ENCODE measurements around the gene LINC01488.

Gene LINC01488

DNA sequence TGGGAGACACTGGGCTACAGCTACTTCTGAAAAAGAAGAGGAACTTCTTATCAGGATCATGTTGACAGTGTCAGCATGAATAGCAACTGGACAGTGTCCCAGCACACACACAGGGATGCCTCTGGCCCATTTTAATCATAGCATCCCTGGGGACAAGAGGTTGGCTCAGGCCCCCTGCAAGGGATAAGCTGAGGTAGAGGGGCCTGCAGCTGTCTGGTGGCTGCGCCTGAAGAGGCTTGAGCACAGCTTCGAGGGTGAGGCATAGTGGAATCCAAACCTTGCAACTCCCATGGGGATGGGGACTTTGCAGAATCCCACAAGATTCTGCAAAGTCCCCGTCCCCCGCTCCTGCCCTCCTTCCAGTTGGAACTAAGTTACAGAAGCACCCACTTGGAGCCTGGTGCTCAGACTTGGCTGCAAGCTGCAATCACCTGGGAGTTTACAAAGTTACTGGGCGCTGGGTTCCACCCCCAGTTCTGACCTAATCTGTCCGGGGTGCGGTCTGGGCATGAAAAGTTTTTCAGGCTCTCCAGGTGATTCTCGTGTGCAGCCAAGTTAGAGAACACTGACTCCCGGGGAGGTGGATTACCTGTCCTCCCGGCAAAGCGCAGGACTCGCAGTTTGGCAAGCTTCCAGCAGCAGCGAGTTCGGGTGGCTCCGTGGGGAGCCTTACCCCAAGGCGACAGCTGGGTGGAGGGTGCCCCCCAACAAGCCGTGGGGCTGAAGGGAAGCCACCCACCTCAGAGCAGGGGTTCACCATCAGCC is 16.0 kb upstream of the LINC01488 start:
- no peak for DNase-seq

DNA sequence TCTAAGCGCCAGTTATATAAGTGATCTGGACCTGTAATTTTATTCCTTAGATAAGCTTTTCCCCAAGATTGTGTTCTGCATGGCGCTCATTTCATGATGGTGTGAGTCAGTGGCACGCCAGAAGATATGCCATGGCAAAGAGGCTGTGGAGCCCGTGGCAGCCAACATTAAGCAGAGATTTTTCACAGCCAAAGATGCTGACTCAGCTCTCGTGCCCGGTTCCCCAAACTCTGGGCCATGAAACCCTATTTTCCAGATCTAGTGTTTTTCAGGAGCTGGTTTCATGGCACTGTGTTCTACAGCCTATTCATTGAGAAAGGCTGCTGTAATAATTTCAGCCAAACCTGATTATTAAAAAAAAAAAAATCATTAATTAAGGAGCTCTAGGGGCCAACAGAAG is 15.4 kb upstream of the LINC01488 start:
- no peak for DNase-seq

DNA sequence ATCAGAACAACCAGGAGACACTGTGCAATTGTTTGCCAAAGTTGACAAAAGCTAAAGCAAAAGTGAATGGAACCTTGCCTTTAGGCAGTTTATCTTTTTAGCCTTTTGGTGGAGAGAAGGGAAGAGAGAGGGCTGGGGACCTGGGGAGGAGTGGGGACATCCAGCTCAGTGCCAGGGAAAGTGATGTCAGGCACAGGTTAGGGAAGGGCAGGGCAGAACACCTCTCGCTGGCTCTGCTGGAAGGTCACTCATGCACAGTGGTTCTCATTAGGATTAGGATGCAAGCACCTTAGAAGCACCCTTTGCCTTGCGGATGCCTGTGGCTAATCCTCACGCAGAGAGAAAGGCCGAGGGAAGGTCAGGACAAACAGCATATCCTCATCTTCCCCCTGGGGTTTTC is 14.3 kb upstream of the LINC01488 start:
- DNase-seq, result no peak

DNA sequence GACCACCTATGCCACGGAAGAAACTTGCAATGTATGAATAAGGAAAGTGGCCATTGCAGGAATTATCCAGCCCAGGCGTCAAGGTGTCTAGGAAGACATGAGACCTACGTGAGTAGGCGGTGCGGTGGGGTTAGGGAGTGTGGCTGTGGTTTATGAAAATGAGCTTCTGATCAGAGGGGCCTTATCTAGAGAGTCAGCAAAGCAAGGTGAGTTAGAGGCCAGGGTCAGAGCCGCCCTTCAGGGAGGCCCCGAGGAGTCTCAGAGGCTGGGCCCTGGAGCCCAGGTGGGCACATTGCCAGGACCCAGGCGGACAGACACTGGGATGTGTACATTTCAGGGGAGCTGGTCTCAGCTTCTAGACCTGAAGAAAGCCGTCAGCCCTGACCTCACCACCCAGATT is 13.8 kb upstream of the LINC01488 start:
- no peak for DNase-seq

DNA sequence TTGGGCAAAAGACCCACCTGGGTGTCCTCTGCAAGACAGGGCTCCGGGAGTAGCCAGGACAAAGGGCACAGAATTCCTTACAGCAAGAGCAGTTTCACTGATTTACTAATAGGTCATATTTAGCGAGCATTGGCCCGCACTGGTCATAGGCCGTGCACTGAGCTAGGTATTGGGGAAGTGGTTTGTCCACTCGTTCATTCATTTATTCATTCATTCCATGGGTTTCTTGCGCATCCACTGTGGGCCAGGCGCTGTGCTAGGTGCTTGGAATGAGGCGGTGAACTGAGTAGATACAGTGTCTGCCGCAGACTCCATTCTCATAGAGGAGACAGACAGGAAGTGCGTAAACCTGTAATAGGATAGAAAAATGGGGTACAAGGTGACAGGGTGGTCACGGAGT is 13.2 kb upstream of the LINC01488 start:
- DNase-seq, result no peak

DNA sequence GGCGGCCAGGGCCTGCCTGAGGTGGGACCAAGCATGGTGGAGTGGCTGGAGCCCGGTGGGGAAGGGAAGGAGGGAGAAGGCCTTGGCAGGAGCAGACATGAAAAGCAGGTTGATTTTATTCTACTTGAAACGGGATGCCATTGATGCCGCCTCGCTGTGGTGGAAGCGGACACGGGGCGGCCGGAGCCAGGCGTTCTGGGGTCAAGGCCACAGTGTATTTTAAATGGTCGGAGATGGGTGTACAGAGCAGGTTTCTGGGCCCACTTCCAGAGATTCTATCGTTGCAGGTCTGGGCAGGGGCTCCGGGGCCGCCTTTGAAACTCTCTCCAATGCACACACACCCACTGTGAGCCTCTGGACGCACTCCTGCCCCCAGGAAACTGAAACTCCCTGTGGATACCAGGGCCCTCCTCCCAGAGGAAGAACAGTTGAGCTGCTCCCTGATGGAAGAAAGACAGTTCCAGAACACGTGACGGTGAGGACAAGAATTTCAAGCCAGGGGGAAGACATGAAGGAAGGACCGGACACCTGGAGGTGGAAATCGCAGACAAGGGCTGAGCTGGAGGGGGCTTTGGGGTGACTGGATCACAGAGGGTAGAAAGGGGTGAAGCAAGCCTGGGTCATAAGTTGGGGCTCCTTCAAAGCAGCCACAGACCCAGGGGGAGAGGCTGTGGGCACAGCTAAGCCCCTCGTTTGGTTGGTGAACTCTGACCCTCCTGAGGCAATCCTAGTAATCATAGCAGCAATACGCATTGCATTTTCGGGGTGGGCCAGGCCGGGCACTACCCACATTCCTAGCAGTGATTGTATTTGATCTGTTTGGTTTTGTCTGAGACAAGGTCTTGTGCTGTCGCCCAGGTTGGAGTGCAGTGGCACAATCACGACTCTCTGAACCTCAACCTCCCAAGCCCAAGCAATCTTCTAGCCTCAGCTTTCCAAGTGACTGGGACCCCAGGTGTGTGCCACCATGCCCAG is 12.3 kb upstream of the LINC01488 start:
- no peak for DNase-seq

DNA sequence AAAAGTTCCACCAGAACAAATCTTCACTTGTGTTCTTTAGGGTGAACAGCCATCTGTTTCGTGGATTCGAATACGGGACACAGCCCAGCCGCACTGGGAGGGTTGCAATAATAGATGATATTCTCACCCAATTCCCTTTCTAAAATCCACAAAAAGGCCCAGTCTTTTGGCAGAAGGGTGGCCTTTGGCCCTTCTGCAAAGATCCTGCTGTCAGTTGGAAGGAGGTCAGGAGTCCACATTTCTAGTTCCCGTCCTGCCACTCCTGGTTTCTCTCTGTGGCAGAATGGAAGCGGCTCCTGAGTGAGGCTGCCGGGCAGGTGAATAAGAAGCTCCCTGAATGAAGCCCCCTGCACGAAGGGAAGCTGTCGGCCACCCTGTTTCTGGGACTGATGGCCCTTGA is 11.2 kb upstream of the LINC01488 start:
- no peak for DNase-seq

DNA sequence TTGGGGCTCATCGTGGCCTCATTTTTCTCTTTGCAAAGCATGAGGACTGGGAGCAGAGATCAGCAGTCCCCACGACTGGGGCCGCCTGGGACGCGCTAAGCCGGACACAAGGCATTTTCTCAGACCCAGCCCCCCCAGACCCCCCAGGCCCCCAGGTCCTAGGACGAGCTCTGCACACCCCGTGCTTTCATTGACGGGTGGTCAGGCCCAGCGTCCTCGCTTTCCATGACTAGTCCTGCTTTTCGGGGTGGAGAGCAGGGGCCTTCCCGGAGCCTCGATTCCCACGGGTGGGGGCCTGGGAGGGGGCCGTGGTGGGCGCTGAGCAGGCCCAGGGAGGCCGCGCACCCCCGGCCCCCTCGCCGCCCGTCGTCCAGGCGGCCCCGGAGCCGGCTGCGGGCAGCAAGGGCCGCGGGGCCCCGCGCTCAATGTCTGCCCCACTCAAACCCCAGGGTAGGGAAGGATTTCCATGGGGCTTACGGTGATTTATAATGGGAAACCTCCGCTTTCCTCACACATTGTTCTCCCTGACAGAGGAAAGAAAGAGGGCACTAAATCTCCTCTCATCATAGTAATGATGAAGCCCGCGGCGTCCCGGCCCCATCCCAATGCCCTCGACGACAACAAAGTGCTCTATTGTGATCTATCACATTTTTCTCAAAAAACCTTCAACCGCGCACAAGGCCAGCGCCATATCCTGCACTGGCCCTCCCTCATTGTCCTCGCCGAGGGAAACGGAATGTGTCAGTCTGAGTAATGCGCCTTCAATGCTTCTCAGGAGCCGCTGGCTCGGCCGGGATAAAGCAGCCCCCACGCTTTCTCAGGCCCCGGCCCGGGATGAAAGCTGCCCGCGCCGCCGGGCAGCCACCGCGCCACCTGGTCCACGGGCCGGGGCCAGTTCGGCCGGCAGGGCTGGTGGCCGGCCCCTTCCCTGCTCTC is 10.4 kb upstream of the LINC01488 start:
- DNase-seq, result no peak

DNA sequence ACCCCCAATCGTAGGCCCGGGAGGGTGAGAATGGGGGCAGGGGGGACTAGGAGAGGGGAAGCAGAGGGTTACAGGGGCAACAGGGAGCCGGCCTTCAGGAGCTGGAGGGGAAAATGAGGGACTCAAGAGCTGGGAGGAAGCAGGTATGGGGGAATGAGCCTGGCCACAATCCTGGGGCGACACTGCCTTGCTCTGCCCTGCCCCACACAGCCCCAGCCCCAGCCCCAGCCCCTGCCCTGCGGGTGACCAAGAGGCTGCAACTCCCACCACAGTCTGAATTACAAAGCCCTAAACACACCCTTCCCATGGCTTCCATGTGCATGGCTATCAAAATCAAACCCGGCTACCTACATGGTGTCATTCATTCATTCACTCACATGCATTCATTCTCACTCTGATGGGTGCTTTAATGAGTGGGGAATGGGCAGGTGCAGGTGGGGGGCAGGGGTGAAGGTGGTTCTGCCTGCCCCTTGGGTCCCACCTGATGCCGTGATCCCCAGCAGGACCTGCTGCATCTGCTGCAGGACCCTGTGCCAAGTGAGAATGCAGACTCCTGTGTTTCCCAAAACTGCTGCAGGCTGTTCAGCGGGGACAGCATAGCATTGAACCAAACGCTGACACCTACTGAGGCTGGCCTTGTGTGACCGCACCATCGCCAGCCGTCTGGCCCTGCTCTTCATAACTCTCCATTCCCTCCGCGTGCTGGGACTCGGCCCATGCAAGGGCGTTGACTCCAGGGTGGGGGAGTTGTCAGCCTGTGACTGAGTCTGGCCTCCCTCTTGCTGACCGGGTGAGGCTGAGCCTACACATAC is 9.5 kb upstream of the LINC01488 start:
- no peak for DNase-seq

DNA sequence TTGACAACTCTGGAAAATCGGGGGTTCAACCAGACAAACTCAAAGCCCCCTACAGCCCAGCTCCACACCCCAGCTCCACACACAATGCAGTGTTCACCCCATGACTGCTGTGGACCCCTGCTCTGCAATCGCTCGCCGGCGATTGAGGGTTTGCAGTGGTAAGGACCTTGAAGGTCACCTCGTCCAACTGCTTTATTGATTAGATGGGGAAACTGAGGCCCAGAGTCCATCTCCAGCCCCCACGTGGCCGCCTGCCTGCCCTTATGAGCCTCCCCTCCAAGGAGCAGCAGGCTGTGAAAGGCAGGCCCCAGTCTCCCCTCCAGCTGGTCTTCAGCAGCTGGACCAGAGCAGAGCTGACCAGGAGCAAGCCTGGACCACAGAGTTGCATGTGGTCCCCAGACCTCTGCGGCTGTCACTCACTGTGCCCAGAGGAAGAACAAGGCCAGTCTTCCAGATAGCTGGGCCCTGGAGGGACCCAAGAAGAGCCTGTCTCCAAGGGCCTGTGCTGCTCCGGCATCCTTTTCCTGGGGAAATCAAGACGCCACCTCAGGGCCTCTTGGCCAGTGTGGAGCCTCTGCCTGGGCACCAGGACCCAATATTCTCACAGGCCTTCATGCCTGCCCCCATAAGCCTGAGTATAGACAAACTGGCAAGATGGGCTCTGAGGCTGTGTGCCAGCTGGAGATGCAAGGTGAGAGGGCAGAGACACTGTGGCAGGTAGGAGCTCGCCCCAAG is 8.8 kb upstream of the LINC01488 start:
- DNase-seq, result no peak

DNA sequence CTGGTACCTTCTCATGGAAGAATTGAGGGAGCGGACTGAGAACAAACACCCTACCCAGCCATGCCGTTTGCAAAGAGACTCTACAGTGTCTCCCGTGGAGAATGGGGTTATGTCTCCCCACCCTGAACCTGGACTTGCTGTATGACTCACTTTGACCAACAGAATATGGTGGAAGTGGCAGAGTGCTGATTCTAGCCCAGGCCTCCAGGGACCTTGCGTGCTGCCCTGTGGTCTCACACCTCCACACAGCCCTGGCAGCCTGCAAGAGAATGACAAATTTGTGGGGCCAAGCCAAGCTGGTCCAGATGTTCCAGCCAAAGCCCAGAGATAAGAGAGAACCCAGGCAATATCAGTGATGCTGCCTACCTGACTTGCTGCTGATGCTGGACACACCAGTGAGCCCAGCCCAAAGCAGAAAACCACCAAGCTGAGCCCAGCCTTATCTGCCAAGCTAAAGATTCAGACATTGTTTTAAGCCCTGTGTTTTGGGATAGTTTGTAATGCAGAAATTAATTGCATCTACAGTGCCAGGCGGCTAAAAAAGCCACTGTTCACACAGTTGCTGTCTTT is 8.1 kb upstream of the LINC01488 start:
- DNase-seq, result no peak

DNA sequence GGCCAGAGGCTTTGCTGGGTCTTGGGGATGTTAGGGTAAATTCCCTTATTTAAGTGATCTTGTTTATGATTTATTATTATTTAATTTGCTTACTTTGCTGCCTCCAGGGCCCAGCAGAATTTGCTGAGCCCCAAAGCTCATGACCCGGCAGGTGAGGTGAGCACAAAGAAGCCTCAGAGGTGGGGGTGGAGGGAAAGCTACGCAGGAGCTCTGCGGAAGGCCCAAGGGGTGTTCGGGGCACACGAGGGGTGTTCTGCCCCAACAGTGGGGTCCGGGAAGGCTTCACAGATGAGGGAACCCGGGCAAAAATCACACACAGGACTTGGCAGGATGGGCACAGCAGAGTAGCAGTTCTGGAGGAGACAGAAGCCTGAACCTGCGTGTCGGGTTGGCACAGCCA is 6.7 kb upstream of the LINC01488 start:
- no peak for DNase-seq

DNA sequence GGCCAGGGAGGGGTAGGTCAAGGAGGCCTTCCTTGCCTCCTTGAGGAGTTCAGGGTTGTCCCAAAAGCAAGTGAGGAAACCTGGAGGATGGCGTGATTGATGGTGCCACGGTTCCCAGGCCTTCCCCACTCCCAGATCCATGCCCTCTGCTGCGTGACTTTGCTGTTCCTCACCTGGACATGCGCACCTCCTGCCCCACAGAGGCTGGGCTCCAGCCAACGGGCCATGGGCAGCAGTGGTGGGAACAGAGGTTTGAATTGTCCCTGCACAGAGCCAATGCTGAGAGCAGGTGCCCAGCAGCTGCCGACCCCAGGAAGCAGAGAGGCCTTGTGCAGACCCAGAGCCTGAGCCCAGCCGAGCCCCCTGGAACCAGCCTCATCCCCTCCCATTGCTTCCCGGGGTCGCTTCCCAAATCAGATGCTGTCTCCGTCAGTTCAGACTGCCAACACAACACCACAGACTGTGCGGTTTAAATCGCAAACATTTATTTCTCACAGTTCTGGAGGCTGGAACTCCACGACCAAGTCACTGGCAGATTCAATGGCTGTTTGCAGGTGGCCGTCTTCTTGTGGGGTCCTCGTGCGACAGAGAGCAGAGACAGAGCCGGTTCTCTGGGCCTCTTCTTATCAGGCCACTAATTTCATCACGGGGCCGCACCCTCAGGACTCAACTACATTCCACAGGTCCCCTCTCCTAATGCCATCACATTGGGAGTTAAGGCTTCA is 6.2 kb upstream of the LINC01488 start:
- no peak for DNase-seq

DNA sequence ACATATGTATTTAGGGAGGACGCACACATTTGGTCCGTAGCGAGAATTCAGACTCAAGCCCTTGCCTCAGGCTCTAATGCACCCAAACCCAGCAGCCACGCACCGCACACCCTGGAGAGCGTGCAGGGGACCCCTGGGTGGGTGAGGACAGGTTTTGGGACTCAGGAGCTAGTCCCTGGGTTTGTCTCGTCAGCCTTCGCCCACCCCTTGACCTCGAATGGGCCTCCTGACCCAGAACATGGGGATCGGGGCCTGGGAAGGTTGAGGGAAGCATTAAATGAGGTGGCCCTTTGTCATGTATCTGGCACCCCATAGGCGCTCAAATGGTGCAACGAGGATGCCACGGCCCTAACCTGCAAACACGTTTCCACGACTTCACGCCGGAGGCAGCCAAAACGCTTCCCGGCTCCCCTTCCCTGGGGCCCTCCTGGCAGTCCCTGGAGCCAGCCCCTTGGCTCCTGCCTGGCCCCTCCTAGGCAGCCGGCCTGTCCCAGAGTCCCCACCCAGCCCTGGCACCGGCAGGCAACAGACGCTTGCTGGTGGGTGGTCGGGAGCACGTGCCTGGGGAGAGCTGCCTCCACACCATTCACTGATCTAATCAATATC is 5.5 kb upstream of the LINC01488 start:
- no peak for DNase-seq

DNA sequence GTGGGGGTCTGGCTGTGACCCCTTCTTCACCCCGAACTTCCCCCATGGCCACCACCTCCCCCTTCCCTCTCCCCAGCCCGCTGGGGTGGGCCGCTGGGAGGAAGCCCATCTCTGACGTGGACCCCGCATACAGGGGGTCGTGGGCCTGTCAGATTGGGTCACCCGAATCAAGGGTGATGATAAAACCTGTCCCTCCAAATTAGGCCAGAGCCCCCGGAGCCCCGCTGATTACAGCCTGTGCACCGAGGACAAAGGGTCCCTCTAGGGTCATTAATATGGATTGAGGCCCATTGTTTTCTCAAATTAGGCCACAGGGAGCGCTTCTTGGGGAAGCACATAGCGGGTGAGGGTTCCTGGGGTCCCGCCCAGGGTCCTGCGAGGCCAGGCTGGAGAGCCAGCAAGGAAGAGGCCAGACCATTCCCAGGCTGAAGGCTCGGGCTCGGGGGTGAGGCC is 4.9 kb upstream of the LINC01488 start:
- no peak for DNase-seq

DNA sequence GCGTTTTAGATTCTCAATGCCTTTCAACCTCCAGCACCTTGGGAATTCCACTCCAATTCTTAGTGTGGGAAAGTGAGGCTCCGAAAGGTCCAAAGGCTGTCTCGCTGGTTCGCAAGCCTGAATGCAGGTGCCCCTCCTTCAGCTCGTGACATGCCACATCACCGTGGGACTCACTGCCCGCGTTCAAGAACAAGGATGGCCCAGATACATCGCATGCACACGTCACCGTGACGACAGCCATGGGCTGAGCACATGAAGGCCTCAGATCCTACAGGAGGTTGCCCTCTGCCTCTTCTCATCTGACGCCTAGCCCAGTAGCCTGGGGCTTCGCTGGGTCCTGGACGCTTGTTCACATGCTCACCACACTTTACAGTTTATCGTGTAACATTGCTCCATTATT is 4.4 kb upstream of the LINC01488 start:
- DNase-seq, result no peak

DNA sequence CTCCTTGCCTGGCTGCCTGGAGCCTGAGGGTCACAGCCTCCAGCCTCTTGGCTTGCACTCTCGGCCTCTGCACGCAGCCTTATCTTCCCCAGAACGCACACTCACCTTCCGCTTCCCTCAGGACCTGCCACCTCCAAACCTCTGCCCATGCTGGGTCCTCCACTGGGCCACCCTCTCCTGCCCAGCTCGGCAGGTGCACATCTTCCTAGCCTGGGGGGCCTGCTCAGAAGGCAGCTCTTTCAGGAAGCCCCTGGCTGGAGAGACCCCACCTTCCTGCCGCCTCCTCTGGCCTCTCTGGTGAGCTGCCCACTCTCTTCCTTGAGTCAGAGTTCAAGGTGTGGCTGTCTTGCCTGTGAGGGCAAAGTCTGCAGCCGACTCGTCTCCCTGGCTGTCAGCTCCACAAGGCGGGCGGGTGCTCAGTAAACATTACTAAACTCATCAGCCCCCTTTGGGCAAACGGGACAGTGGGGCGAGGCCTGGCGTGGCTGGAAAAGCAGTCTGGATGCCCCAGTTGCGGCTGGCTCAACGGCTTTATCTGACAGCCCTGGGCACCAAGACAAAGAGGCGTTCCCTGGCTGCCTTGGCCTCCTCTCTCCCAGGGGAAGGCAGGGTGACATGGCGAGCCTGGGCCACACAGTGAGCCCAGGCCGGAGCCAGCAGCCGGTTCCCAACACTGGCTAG is 1.7 kb upstream of the LINC01488 start:
- no peak for DNase-seq

DNA sequence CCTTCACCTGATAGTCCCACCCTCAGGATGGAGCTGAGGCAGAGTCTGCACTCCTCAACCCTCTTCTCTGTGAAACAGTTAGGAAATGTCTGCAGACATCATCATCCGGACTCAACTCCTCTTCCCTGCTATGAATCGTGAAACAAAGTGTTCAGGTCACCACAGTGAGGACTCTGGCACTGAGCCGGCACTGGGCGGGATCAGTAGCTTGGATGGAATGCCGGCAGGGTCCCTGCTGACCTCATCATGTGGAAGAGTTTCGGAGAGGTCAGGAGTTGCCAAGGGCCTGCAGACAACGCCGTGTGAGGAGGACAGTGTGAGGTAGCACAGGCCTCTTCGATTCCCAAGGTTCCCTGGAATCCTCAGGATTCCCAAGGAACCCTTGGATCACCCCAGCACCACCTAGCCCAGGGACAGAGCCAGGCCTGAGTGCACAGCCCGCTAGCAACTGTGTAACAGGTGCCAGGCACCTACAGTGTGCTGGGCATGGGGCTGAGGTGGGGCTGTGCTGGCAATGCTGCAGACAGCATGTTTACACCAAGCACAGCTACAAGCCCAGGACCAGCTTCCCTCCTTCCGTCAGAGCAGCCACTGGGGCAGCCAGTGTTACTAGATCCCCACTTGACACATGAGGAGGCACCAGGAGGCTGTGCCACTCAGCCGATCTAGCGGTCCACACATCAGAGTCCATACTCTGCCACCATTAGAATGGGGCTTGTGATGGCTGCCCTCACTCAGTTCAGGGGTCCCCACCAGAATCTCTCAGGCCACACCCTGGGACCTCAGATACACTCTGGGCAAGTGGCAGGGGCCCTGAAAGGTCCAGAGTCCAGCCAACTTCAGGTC is 693 bp upstream of the LINC01488 start:
- DNase-seq, result no peak

All from MV-4-11 (cell line).